Bone marrow (tissue), 2 donors: ENCODE data around the gene GMPS.
"Not testable (repeated sequence)": the region's sequence is repeated elsewhere in the genome, so short reads cannot be mapped to it uniquely, and the experiment has no call there.

ENCODE experiments used
- DNase-seq, 2 donors: peaks; one replicate each; lab custom pipeline; 2025; lab: John Stamatoyannopoulos, UW

GMPS gene

GRCh38 chr3:155941354-155941753 lies 70.9 kb downstream of the GMPS start:
- no peak for DNase-seq

DNA sequence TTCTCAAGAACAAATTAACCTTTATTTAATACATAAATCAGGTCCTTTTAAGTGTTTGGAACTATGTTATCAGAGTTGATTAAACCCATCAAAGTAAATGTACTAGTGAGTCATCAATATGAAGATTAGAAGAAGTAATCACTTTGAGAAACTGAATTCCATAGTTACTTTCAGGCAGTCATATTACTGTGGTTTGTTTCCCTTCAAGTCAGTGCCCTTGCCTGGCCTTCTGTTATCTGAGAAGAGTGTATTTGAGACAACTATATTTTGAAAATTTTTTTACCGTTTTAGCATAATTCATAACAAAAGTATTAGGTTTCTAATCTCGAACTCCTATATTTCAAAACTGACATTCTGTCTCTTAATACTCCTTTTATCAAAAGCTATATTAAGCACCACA lies 73.6 kb downstream of the GMPS start:
- no peak for DNase-seq

DNA sequence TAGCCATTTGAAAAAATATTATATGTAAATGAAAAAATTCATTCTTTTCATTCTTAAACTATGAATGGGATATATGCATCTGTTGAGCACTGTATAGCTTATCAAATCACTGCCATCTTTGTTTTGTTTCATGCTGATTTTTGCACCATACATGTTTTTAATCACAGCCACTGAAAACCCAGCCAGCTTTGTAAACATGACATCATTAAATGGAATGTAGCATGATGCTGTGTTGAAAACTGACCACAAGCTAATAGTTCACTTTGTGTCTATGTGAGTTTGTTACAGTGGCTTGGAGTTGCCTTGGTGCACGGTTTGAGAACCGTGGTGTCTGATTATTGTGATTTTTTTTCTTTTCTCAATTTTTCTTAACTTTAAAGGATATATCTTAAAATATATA lies 75.7 kb downstream of the GMPS start:
- no peak for DNase-seq

- no peak for DNase-seq
Measured at GRCh38 chr3:155948476-155948875, 78.0 kb downstream of the GMPS start.

- no peak for DNase-seq
Measured at GRCh38 chr3:155949453-155950217, 79.2 kb downstream of the GMPS start.

GRCh38 chr3:155956508-155957411 lies 86.3 kb downstream of the GMPS start:
- no peak for DNase-seq

DNA sequence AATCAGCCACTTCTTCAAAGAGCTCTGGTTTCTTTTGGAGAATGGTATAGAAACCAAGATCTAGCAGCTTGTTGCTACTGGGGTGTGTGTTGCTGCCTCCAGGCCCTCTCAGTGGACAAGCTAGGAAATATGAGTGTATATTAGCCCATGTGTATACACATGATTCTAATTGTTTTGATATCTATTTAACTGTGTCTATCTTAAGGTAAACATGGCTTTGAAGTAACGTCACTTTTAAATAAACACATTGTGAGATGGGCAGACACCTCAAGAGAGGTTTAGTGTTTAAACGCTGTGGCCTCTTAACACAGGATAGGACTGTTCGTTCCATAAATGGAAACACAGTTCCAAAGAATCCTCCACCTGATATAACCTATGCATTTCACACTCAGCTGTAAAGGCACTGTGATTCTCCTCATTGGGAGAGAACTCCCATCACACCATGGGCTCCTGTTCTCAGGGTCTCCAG lies 87.0 kb downstream of the GMPS start:
- DNase-seq: no peak

GRCh38 chr3:155958676-155959075 lies 88.2 kb downstream of the GMPS start:
- no peak for DNase-seq

DNA sequence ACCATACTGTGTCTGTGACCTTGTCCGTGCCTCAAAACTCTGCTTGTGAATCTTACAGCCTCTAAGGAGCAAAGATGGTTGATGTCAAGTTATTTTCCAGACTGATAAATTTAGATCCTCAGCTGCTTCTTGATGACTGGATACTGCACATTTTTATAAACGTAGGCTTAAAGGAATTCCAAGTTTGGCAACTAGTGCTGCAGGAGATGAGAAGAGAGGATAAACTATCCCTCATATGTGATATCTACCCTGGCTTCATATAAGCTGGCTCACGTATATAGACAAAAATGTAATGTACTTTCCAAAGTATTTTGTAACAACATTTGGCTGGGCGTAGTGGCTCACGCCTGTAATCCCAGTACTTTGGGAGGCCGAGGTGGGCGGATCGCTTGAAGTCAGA lies 89.6 kb downstream of the GMPS start:
- DNase-seq: no peak

DNA sequence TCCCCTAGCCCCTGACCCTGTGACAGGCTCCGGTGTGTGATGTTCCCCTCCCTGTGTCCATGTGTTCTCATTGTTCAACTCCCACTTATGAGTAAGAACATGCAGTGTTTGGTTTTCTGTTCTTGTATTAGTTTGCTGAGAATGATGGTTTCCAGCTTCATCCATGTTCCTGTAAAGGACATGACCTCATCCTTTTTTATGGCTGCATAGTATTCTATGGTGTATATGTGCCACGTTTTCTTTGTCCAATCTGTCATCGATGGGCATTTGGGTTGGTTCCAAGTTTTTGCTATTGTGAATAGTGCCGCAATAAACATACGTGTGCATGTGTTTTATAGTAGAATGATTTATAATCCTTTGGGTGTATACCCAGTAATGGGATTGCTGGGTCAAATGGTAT lies 90.6 kb downstream of the GMPS start:
- not testable (repeated sequence) for DNase-seq

GRCh38 chr3:155963570-155963969 lies 93.1 kb downstream of the GMPS start:
- DNase-seq: no peak

GRCh38 chr3:155970398-155970797 lies 99.9 kb downstream of the GMPS start:
- DNase-seq: no peak

DNA sequence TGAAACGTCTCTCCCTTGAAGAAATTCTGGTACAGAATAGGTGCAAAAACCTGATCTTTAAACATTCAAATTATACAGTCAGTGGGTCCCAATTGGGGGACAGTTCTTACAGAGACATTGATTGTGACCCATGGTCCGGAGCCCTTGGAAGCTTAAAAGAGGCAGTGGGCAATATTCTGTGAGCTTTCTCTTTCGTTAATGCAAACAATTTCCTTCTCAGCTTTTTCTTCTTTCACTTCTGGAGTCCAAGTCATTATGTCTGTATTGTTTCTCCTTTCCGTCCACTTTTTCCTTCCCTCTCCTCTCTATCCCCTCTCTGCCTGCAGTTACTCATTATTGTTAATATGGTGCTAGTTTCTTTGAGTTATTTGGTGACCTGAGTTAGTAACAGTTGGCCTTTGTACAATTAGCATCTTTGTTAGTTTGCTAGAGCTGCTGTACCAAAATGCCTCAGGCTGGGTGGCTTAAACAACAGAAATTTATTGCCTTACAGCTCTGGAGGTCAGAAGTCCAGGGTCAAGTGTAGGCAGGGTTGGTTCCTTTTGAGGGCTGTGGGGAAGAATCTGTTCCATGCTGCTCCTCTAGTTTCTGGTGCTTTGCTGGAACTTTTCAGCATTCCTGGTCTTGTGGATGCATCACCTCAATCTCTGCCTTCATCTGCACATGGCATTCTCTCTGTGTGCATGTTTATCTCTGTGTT lies 102.6 kb downstream of the GMPS start:
- no peak for DNase-seq

GRCh38 chr3:155978324-155978723 lies 107.9 kb downstream of the GMPS start:
- DNase-seq: no peak

GRCh38 chr3:155979746-155980145 lies 109.3 kb downstream of the GMPS start:
- no peak for DNase-seq

GRCh38 chr3:155981669-155982068 lies 111.2 kb downstream of the GMPS start:
- no peak for DNase-seq

- no peak for DNase-seq
Measured at GRCh38 chr3:155983834-155984474, 113.5 kb downstream of the GMPS start.

DNA sequence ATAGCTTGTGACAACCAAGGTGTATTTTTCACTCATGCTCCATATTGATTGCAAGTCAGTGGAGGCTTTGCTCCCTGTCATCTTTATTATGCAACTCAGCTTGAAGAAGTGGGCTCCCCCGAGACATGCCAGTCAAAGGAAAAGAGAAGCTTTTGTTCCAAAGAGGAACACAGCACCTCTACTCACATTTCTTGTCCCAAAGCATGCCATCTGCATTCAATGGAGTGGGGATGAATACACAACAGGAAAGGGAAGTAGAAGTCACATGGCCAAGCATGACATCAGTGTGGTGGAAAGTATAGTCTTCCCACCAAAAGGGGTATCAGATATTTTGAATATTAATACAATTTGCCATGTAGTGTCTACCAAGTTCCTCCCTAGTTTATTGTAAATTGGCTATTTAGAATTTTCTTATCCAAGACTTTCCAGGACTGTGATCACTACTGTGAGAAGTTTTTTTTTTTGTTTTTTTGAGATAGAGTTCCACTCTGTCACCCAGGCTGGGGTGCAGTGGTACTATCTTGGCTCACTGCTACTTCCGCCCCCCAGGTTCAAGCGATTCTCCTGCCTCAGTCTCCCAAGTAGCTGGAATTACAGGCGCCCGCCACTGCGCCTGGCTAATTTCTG lies 114.5 kb downstream of the GMPS start:
- no peak for DNase-seq

DNA sequence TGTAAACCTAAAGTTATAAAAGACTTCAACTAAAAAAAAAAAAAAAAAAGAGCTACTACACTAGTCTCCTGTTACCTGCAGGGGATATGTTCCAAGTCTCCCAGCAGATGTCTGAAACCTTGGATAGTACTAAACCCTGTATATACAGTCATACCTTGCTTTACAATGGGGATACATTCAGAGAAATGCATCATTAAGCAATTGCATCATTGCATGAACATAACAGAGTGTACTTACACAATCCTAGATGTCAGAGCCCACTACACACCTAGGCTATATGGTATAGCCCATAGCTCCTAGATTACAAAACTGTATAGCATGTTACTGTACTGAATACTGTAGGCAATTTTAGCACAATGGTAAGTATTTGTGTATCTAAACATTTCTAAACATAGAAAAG lies 119.1 kb downstream of the GMPS start:
- no peak for DNase-seq

GRCh38 chr3:155991212-155991611 lies 120.8 kb downstream of the GMPS start:
- no peak for DNase-seq

- no peak for DNase-seq
Measured at GRCh38 chr3:155991847-155992246, 121.4 kb downstream of the GMPS start.
